HTR-8/SVneo (cell line): ENCODE results near the gene DYNC2LI1.
"Not testable (repeated sequence)": the region's sequence is repeated elsewhere in the genome, so short reads cannot be mapped to it uniquely, and the experiment has no call there.

ENCODE experiments used
- DNase-seq: peaks from one replicate; pipeline ENCODE4 v3.0.0; 2011; ENCODE audit warnings: low spot score, mixed read lengths; ENCODE audit not compliant: insufficient read length
- FAIRE-seq: peaks from 2 replicates; lab custom pipeline; 2011; peaks lifted over from hg19 to GRCh38; lab: Jason Lieb, UNC

DYNC2LI1 gene

GRCh38 chr2:43773876-43774613 lies at the start of gene DYNC2LI1:
Gene DYNC2LI1 (plus strand): TSS chr2:43774039. CDS start chr2:43774139, 100 bp downstream.
- DNase-seq (peak; percentile 97), FAIRE-seq (peak; percentile 76)

- FAIRE-seq (no peak), DNase-seq (no peak)
Observed at GRCh38 chr2:43724728-43725526, 48.9 kb upstream of the DYNC2LI1 start.

GRCh38 chr2:43725711-43726246 lies 48.1 kb upstream of the DYNC2LI1 start:
- DNase-seq (no peak), FAIRE-seq (no peak)

- FAIRE-seq, result not testable (repeated sequence)
Observed at GRCh38 chr2:43726961-43727633, 46.7 kb upstream of the DYNC2LI1 start.

GRCh38 chr2:43727634-43728014 lies 46.2 kb upstream of the DYNC2LI1 start:
- no peak for DNase-seq
- no peak for FAIRE-seq

More at GRCh38 chr2:43726961-43727633, 46.7 kb upstream of the DYNC2LI1 start:
- DNase-seq, result not testable (repeated sequence)

GRCh38 chr2:43729491-43730174 lies 44.2 kb upstream of the DYNC2LI1 start:
- no peak for DNase-seq
- FAIRE-seq, result no peak

- DNase-seq (no peak), FAIRE-seq (no peak)
Observed at GRCh38 chr2:43731211-43731610, 42.6 kb upstream of the DYNC2LI1 start.

- FAIRE-seq (no peak), DNase-seq (no peak)
Observed at GRCh38 chr2:43736637-43737036, 37.2 kb upstream of the DYNC2LI1 start.

- FAIRE-seq, result peak; percentile 78
- peak; percentile 47 for DNase-seq
Observed at GRCh38 chr2:43737097-43737854, 36.6 kb upstream of the DYNC2LI1 start.

- no peak for DNase-seq
- FAIRE-seq, result no peak
Observed at GRCh38 chr2:43737855-43738254, 36.0 kb upstream of the DYNC2LI1 start.

- FAIRE-seq (no peak), DNase-seq (no peak)
Observed at GRCh38 chr2:43738257-43738656, 35.6 kb upstream of the DYNC2LI1 start.

GRCh38 chr2:43743706-43744105 lies 30.1 kb upstream of the DYNC2LI1 start:
- FAIRE-seq (no peak), DNase-seq (no peak)

- FAIRE-seq (no peak), DNase-seq (peak; percentile 26)
Observed at GRCh38 chr2:43745457-43745856, 28.4 kb upstream of the DYNC2LI1 start.

GRCh38 chr2:43748333-43748732 lies 25.5 kb upstream of the DYNC2LI1 start:
- FAIRE-seq (no peak), DNase-seq (no peak)

- no peak for DNase-seq
- FAIRE-seq, result no peak
Observed at GRCh38 chr2:43749583-43749982, 24.3 kb upstream of the DYNC2LI1 start.

GRCh38 chr2:43751476-43751990 lies 22.3 kb upstream of the DYNC2LI1 start:
- no peak for FAIRE-seq
- no peak for DNase-seq

- FAIRE-seq (no peak), DNase-seq (no peak)
Observed at GRCh38 chr2:43752302-43752701, 21.5 kb upstream of the DYNC2LI1 start.

- FAIRE-seq, result no peak
- no peak for DNase-seq
Observed at GRCh38 chr2:43754180-43754579, 19.7 kb upstream of the DYNC2LI1 start.

GRCh38 chr2:43758739-43759138 lies 15.1 kb upstream of the DYNC2LI1 start:
- DNase-seq, result no peak
- FAIRE-seq, result no peak
